DMS114 treated with DMSO at 0.1 percent for 48 hours (cell line): ENCODE results near the gene VAV1.

ENCODE experiments used
- DNase-seq: peaks from one replicate; lab custom pipeline; 2025; ENCODE audit not compliant: unreplicated experiment; lab: John Stamatoyannopoulos, UW

VAV1 gene

DNA sequence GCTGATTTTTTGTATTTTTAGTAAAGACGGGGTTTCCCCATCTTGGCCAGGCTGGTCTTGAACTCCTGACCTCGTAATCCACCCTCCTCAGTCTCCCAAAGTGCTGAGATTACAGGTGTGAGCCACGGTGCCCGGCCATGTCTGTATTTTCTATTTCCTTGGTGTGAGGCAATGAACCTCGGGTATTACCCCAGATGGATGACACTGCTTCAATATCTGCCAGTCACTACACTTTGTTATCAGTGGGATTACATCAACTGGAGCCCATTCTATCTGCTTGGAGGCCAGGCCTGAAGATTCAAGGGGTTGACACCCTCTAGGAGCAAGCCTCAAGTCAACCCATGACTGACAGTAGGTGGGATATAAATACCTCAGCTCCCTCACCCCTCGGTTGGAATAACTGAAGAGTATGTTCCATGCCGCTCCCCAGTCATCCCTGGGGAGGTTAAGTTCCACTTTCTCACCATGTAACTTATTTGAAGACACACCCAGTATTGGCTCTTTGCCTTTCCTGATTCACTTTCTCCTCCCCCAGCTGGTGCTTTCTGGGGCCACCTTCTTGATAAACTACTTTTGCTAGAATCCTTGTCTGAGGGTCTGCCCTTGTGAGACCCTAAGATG lies 113.9 kb downstream of the VAV1 start:
- no peak for DNase-seq

DNA sequence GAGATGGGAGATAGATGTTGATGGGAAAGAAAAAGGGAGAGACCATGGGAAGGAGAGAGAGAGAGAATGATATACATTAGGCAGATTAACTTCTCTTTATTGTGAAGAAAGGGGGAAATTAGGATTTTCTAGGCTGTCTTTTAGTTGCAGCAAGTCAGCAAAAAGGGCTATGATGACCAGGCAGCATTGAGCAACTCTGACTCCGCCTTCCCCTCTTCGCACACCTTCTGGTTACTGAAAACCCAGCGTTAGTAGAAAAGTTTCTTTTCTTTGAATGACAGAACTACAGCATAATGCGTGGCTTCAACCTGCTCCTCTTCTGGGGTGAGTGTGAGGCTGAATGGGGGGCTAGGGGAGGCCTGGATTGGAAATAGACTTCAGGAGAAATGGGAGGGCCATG lies 114.8 kb downstream of the VAV1 start, which contains the start of gene ADGRE1:
ADGRE1 (plus strand) TSS at position 264 of the 400 bp plus-strand sequence; CDS start at position 294, 30 bp downstream.
- no peak for DNase-seq

DNA sequence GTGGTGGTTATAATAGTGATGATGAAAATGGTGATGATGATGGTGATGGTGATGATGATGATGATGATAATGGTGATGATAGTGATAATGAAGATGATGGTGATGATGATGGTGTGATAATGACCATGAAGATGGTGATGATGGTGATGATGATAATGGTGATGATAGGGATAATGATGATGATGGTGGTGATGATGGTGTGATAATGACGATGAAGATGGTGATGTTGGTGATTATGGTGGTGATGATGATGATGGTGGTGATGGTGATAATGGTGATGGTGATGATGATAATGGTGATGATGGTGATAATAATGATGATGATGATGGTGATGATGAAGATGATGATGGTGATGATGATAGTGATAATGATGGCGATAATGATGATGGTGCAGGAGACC lies 116.5 kb downstream of the VAV1 start:
- no peak for DNase-seq

DNA sequence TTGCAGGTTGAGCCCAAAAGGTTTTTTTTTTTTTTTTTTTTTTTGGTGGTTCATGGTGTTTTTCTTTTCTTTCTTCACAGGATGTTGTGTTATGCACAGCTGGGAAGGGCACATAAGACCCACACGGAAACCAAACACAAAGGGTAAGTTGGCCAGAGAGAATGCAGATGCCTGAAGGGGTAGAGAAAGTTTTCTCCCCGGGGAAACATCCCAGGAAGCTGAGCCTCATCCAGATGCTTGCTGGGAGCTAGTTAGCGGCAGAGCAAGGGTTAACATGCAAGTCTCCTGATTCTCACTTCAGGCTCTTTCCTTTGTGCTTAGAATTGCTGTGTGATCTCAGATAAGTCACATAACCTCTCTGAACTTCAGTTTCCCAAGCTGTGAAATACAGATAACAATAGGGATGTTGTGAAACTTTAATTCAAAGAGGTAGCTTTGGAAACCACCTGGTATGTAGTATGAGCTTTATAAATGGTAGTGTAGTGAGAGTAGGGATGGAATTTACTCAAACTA lies 117.9 kb downstream of the VAV1 start:
- no peak for DNase-seq

DNA sequence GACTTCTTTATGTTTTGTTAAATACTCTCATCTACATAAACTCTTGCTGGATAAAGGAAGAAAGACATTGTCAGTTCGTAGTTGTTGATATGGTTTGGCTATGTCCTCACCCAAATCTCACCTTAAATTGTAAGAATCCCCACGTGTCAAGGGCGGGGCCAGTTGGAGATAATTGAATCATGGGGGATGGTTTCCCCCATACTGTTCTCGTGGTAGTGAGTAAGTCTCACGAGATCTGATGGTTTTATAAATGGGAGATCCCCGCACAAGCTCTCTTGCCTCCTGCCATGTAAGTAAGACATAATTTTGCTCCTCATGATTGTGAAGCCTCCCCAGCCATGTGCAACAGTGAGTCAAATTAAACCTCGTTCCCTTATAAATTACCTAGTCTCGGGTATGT lies 118.4 kb downstream of the VAV1 start:
- no peak for DNase-seq

DNA sequence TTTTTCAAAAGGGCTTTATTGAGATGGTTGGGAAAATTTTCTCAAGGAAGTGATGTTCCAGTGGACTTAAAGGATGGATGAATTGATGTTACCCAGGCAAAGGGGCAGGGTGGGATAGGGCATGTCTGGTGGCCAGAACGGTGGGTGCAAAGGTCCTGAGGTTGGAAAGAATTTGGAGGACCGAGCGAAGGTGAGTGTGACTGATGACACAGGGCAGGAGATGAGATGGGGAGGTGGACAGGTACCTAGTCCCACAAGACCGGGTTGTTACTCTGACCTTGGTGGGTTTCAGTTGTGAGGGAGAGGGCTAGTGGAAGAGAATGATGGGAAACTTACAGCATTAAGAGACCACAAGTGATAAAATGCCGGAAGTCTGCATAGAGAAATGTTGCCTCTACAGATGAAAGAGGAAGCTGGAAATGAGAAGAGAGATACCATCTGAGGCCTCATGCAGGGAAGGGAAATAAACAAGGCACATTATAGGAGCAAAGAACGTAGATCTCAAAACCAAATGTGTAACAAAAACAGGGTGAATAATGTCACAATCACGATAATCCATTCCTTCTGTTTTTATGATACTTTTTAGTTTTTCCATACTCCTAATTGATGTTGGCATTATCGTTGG lies 119.4 kb downstream of the VAV1 start:
- DNase-seq = no peak

DNA sequence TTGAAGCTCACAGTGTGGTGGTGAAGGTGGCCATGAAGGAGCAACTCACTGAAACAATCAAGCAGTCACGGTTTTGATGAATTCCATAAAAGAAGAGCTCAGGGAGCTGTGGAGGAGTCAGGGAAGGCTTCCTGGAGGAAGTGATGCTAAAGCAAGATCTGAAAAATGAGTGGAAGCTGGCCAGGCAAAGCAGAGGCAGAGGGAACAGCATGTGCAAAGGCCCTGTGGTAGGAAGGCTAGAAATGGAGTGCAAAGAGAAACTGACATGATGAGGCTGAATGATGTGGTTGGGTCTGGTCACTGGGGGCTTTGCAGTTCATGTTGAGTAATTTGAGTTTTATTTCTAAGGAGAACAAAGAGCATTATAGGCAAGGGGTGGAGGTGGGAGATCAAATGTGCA lies 121.8 kb downstream of the VAV1 start:
- no peak for DNase-seq

DNA sequence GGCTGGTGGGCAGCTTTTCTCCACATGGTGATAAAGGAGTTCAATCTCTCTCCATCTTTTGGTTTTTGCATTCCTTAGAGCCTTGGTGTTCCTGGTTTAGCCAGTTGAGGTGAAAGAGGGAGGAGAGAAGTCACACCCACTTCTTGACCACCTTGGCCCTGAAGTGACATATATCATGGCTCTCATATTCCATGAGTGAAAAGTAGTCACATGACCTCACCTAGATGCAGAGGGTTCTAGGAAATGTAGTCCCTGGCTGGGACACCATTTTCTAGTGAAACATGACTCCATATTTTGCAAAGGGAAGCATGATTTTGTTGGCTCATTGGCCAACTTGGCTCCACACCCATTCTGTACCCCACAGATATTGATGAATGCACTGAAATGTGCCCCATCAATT lies 130.9 kb downstream of the VAV1 start:
- DNase-seq = no peak

DNA sequence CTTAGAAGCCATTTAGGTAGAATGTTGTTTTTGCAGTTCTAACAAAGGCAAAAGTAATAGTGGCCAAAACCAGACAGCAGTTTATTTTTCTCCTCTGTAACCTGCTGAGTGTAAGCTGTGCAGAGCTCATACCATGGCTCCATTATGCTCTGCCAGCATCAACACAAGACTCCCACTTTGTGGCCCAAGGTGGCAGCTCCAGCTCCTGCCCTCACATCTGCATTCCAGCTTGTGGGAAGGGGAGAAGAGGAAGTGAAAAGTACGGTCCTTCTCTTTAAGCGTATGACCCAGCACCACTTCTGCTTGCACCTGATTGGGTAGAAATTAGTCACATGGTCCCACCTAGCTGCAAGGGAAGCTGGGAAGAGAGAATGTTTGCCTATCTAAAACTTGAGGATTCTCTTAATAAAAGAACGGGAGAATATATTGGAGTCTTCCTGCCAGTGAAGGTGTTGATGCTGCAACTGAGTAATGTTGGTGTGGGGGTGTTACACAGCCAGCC lies 134.1 kb downstream of the VAV1 start:
- DNase-seq = no peak
